Measurements from ENCODE around the gene GPC6. TPM values are rescaled to one million over a fixed set of nuclear protein-coding genes. Genes with fewer than 3 reads are reported as not detected.

The GPC6 gene
- polyA plus RNA-seq, 1 of the 3 experiments (the other 2 are of a cell fraction) = 6.7 TPM

DNA sequence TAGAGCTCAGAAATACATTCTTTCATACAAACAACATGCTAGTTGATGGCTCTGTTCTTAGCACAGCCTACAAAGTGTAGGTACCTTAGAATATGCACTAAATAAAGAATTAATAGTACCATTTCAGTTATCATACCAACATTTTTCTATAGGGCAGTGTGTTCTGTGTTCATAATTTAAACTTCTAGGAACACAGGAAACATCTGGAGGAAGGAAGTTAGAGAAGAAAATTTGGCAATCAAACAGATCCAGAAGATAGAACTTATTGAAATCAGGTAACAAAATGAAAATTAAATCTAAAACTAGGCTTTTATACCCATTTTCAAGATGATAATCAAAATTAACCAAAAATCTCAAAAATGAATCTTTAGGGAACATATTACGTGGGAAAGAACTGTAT, 725.3 kb downstream of the GPC6 start:
- H3K27ac ChIP-seq (ENCODE audit: low read depth in 2 of 2, low read length in 1 of 2) = no peak overlapping the region
- H3K4me2 ChIP-seq = no peak overlapping the region
- H3K27me3 ChIP-seq (ENCODE audit: insufficient read depth) = no peaks in the 10 kb centered on the region
- TF ChIP-seq EZH2phosphoT487 (IDR thresholded peaks at IDR 0.05; ENCODE audit: borderline replicate concordance, low read depth) (no peak), CHD2 (IDR thresholded peaks at IDR 0.05; ENCODE audit: low read length, partially characterized antibody) (no peak), POLR2AphosphoS5 (IDR thresholded peaks at IDR 0.05; ENCODE audit: low read depth, low read length) (no peak), JUND (IDR thresholded peaks at IDR 0.05) (no peak), REST (IDR thresholded peaks at IDR 0.05; ENCODE audit: low read depth, low read length) (no peak), SIN3A (IDR thresholded peaks at IDR 0.05; ENCODE audit: borderline replicate concordance, low read depth, low read length) (no peak), ELF1 (IDR thresholded peaks at IDR 0.05) (no peak), EP300 (IDR thresholded peaks at IDR 0.05; ENCODE audit: borderline replicate concordance in 1 of 2, low read depth in 1 of 2, low read length in 1 of 2) (no peak)
- CTCF ChIA-PET = no interaction called here
- no peaks in the 10 kb centered on the region for H3K79me2 ChIP-seq (ENCODE audit: insufficient read depth)
- H3F3A ChIP-seq (replicated peaks; ENCODE audit: insufficient read depth) = no peaks in the 10 kb centered on the region
- POLR2A ChIA-PET = no interaction called here
- H2AFZ ChIP-seq (ENCODE audit: low read depth) = no peak overlapping the region
- H3K9ac ChIP-seq = no peak overlapping the region
- no peaks in the 10 kb centered on the region for H3K36me3 ChIP-seq (replicated peaks in 1 of 2; ENCODE audit: control insufficient read depth in 1 of 2, insufficient read depth in 2 of 2, low read length in 1 of 2)
- H3K9me3 ChIP-seq = no peaks in the 10 kb centered on the region
- H3K9me2 ChIP-seq = no peaks in the 10 kb centered on the region
- no peak overlapping the region for H3K4me3 ChIP-seq (ENCODE audit: low read depth in 2 of 2, low read length in 1 of 2)
- H4K20me1 ChIP-seq (ENCODE audit: insufficient read depth) = no peaks in the 10 kb centered on the region
- peaks cover 6 to 18% of the 10 kb centered on the region in 2 experiments; a peak in 3 of 4 replicates for H3K4me1 ChIP-seq (ENCODE audit: control insufficient read depth in 1 of 2, insufficient read depth in 2 of 2, low read depth in 1 of 2, low read length in 1 of 2)
- DNase-seq = no peak
- 96% methylated on average over 1 of the region's 1 CpG for WGBS (ENCODE audit: low lambda C conversion rate)

- Histone ChIP-seq H3K4me3 (ENCODE audit: low read depth in 2 of 2, low read length in 1 of 2) (no peak overlapping the region), H3K4me1 (ENCODE audit: control insufficient read depth in 1 of 2, insufficient read depth in 2 of 2, low read depth in 1 of 2, low read length in 1 of 2) (peaks cover 6 to 18% of the 10 kb centered on the region in 2 experiments; a peak in 3 of 4 replicates), H3K9me3 (no peaks in the 10 kb centered on the region), H3K79me2 (ENCODE audit: insufficient read depth) (no peaks in the 10 kb centered on the region), H3K36me3 (replicated peaks in 1 of 2; ENCODE audit: control insufficient read depth in 1 of 2, insufficient read depth in 2 of 2, low read length in 1 of 2) (no peaks in the 10 kb centered on the region), H3K27ac (ENCODE audit: low read depth in 2 of 2, low read length in 1 of 2) (no peak overlapping the region), H2AFZ (ENCODE audit: low read depth) (no peak overlapping the region), H4K20me1 (ENCODE audit: insufficient read depth) (no peaks in the 10 kb centered on the region), H3K9ac (no peak overlapping the region), H3F3A (replicated peaks; ENCODE audit: insufficient read depth) (no peaks in the 10 kb centered on the region), H3K9me2 (no peaks in the 10 kb centered on the region), H3K27me3 (ENCODE audit: insufficient read depth) (no peaks in the 10 kb centered on the region), H3K4me2 (no peak overlapping the region)
- no peak for DNase-seq
- ChIA-PET CTCF (interaction anchor here (1.5 kb wide), 1 partner anchor 14 kb away, joined by 3 read pairs; no protein-coding TSS in a partner anchor), POLR2A (no interaction called here)
- 88% methylated on average over 1 of the region's 1 CpG for WGBS (ENCODE audit: low lambda C conversion rate)
- TF ChIP-seq POLR2AphosphoS5 (IDR thresholded peaks at IDR 0.05; ENCODE audit: low read depth, low read length) (no peak), FOSL2 (IDR thresholded peaks at IDR 0.05; ENCODE audit: borderline replicate concordance, low read depth) (no peak), NFIC (IDR thresholded peaks at IDR 0.05; ENCODE audit: borderline replicate concordance) (no peak), USF1 (IDR thresholded peaks at IDR 0.05; ENCODE audit: borderline replicate concordance, low read depth) (no peak), SMC3 (IDR thresholded peaks at IDR 0.05; ENCODE audit: low read depth, low read length) (no peak), ZBTB33 (IDR thresholded peaks at IDR 0.05; ENCODE audit: borderline replicate concordance, low read depth) (no peak), GATA2 (CRISPR knock-in tag; IDR thresholded peaks at IDR 0.05) (no peak), TAF1 (IDR thresholded peaks at IDR 0.05; ENCODE audit: borderline replicate concordance, low read depth, low read length) (no peak), GABPA (IDR thresholded peaks at IDR 0.05; ENCODE audit: low read depth) (no peak), IRF3 (IDR thresholded peaks at IDR 0.05; ENCODE audit: low read depth, low read length) (no peak), YY1 (IDR thresholded peaks at IDR 0.05; ENCODE audit: low read depth) (no peak), TCF12 (IDR thresholded peaks at IDR 0.05) (no peak), JUND (IDR thresholded peaks at IDR 0.05) (no peak), TEAD4 (IDR thresholded peaks at IDR 0.05; ENCODE audit: borderline replicate concordance, insufficient read depth) (no peak), EZH2phosphoT487 (IDR thresholded peaks at IDR 0.05; ENCODE audit: borderline replicate concordance, low read depth) (no peak)
- TF ChIP-seq, protein P1, sequence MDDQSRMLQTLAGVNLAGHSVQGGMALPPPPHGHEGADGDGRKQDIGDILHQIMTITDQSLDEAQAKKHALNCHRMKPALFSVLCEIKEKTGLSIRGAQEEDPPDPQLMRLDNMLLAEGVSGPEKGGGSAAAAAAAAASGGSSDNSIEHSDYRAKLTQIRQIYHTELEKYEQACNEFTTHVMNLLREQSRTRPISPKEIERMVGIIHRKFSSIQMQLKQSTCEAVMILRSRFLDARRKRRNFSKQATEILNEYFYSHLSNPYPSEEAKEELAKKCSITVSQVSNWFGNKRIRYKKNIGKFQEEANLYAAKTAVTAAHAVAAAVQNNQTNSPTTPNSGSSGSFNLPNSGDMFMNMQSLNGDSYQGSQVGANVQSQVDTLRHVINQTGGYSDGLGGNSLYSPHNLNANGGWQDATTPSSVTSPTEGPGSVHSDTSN (IDR thresholded peaks at IDR 0.05) = no peak
Measured at GRCh38 chr13:93953841-93954240, 727.2 kb downstream of the GPC6 start.
